Dendritic cell treated with granulocyte-macrophage colony-stimulating factor and Interleukin-4, amounts not matched to agents 40 ng/mL and 50 ng/mL, for 4 days (primary cell): ENCODE measurements around the gene CMTM4.

Experiments
- H3K27ac Mint-ChIP-seq: one replicate; pipeline ENCODE4 v1.8.0; 2022; ENCODE audit warnings: mild to moderate bottlenecking, mixed read lengths
- H3K27me3 Mint-ChIP-seq: one replicate; pipeline ENCODE4 v1.8.0; 2022; ENCODE audit warnings: mild to moderate bottlenecking, mixed read lengths
- H3K36me3 Mint-ChIP-seq: one replicate; pipeline ENCODE4 v1.8.0; 2022; ENCODE audit warnings: low read depth, mixed read lengths
- H3K4me1 Mint-ChIP-seq: one replicate; pipeline ENCODE4 v1.8.0; 2022; ENCODE audit warnings: low read depth, mixed read lengths
- H3K4me3 Mint-ChIP-seq: one replicate; pipeline ENCODE4 v1.8.0; 2022; ENCODE audit warnings: mild to moderate bottlenecking, moderate library complexity, mixed read lengths
- H3K9me3 Mint-ChIP-seq: one replicate; pipeline ENCODE4 v1.8.0; 2022; ENCODE audit warnings: mixed read lengths
- intact Hi-C: fragments of 100-400 bp; cut with micrococcal nuclease; formaldehyde crosslinking; loops from one replicate; pipeline ENCODE4 v1.15.0; 2022

CMTM4 gene

GRCh38 chr16:66696669-66697630 lies at the start of gene CMTM4:
CMTM4 (minus strand) TSS chr16:66696743; CDS start chr16:66696525, 218 bp downstream.
- Mint-ChIP-seq H3K9me3 (no peaks in the 10 kb centered on the region), H3K4me1 (peaks cover 35% of the 10 kb centered on the region), H3K36me3 (no peaks in the 10 kb centered on the region), H3K4me3 (peak within 1 kb of the TSS; percentile 82), H3K27ac (peak within 1 kb of the TSS; percentile 72), H3K27me3 (peaks cover 4% of the 10 kb centered on the region)
- intact Hi-C loops, result loop anchor here (5.0 kb wide), 2 partner anchors 35 to 90 kb away; no protein-coding TSS in a partner anchor

DNA sequence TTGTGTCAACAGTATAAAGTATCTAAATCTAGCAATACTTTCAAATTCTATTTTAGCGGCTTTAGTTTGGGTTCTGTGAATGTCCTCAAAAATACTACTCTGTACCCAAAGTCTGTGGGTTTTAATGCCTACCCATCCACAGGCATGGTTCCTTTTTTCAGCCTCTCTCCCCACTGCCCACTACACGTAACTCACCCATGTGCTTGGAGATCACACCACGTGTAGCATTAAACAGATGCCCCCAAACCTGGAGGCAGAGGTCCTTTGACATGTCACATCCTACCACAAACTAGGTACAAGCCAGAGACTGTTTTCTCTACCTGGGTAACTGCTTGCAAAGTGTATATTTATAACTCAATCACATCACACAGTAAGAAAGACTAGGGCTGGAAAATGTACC lies 49.5 kb upstream of the CMTM4 start:
- no peak overlapping the region for H3K4me3 Mint-ChIP-seq
- intact Hi-C loops, result no loop called here

GRCh38 chr16:66741950-66742808 lies 45.6 kb upstream of the CMTM4 start:
- Mint-ChIP-seq H3K9me3 (no peaks in the 10 kb centered on the region), H3K4me1 (peaks cover 45% of the 10 kb centered on the region), H3K27ac (peak overlapping the region; percentile 80), H3K36me3 (peaks cover 87% of the 10 kb centered on the region), H3K27me3 (no peaks in the 10 kb centered on the region), H3K4me3 (no peak overlapping the region)
- intact Hi-C loops, result no loop called here

More for the DNA sequence above, 49.5 kb upstream of the CMTM4 start:
- peaks cover 87% of the 10 kb centered on the region for H3K36me3 Mint-ChIP-seq
- H3K4me1 Mint-ChIP-seq, result peaks cover 56% of the 10 kb centered on the region
- no peaks in the 10 kb centered on the region for H3K27me3 Mint-ChIP-seq
- no peaks in the 10 kb centered on the region for H3K9me3 Mint-ChIP-seq
- H3K27ac Mint-ChIP-seq, result peak overlapping the region; percentile 85

- H3K27ac Mint-ChIP-seq, result peak overlapping the region; percentile 80
- intact Hi-C loops, result no loop called here
Measured at GRCh38 chr16:66741169-66741900, 44.8 kb upstream of the CMTM4 start.

DNA sequence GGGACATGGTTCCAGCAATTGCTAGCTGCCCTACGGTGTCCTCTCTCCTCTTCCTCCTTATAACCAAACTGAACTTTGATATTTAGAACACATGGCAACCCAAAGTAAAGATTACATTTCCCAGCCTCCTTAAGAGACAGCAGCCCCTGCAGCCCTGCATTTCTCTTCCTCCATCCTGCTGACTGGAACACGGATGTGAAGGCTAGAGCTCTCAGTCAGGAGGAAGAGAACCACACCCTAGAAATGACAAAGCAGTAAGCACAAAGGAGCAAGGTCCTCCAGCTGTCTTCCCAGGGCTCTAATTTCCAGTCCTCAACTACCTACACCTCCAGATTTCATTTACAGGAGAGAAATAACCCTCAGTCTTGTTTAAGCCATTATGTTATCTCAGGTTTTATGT lies 44.0 kb upstream of the CMTM4 start:
- H3K4me1 Mint-ChIP-seq, result peaks cover 33% of the 10 kb centered on the region
- H3K36me3 Mint-ChIP-seq, result peaks cover 94% of the 10 kb centered on the region
- H3K9me3 Mint-ChIP-seq, result no peaks in the 10 kb centered on the region
- intact Hi-C loops, result no loop called here
- H3K4me3 Mint-ChIP-seq, result peak overlapping the region; percentile 49
- peak overlapping the region; percentile 80 for H3K27ac Mint-ChIP-seq
- H3K27me3 Mint-ChIP-seq, result no peaks in the 10 kb centered on the region

More at GRCh38 chr16:66741169-66741900, 44.8 kb upstream of the CMTM4 start:
- peaks cover 93% of the 10 kb centered on the region for H3K36me3 Mint-ChIP-seq
- H3K4me3 Mint-ChIP-seq, result peak overlapping the region; percentile 39
- H3K9me3 Mint-ChIP-seq, result no peaks in the 10 kb centered on the region
- no peaks in the 10 kb centered on the region for H3K27me3 Mint-ChIP-seq
- H3K4me1 Mint-ChIP-seq, result peaks cover 39% of the 10 kb centered on the region

- Mint-ChIP-seq H3K36me3 (peaks cover 97% of the 10 kb centered on the region), H3K9me3 (no peaks in the 10 kb centered on the region), H3K27me3 (no peaks in the 10 kb centered on the region), H3K4me1 (peaks cover 33% of the 10 kb centered on the region), H3K27ac (peak overlapping the region; percentile 80), H3K4me3 (peak overlapping the region; percentile 49)
- intact Hi-C loops, result no loop called here
Measured at GRCh38 chr16:66740010-66740409, 43.5 kb upstream of the CMTM4 start.

- Mint-ChIP-seq H3K27me3 (no peaks in the 10 kb centered on the region), H3K4me1 (peaks cover 16% of the 10 kb centered on the region), H3K36me3 (peaks cover 100% of the 10 kb centered on the region), H3K27ac (no peak overlapping the region), H3K4me3 (no peak overlapping the region), H3K9me3 (no peaks in the 10 kb centered on the region)
- intact Hi-C loops, result no loop called here
Measured at GRCh38 chr16:66735891-66736290, 39.3 kb upstream of the CMTM4 start.

DNA sequence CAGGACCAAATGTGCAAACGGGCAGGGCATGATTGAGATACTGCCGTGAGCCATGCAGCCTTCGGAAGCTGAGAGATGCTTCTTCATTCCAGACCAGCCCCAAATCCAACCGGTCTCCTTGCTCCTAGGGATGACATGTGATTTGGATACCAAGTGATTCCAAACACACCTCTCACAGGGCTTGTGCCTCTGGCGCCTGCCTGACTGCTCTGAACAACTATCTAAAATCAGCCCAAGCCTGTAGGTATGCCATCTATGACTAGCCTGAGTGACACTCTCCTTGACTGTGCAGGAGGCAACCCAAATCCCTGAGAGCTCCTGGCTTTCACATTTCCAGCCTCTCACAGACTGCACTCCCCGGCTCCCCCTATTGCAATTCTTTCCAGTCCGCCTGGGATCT lies 34.6 kb upstream of the CMTM4 start:
- Mint-ChIP-seq H3K27ac (no peak overlapping the region), H3K4me3 (no peak overlapping the region), H3K27me3 (no peaks in the 10 kb centered on the region), H3K9me3 (no peaks in the 10 kb centered on the region), H3K4me1 (peaks cover 12% of the 10 kb centered on the region), H3K36me3 (peaks cover 98% of the 10 kb centered on the region)
- intact Hi-C loops, result no loop called here

DNA sequence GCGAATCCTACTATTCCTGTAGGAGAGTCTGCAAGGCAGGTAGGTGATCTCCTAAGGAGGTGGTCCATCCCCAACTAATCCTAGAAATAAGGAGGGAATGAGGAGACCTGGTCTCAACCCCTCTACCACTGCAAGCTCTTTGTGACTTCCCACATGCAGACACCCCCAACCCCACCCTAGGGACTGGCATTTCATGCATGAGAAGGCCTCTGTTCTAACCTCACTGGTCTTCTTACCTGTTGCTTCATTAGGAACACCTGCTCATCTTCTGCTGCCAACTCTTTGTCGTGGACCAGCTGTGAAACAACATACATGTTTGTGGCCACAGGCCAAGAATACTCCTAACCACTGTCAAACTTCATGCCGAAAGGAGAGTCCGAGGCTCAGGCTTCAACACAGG lies 32.3 kb upstream of the CMTM4 start:
- intact Hi-C loops, result loop anchor here (1.0 to 5.0 kb wide), 2 partner anchors 22 to 138 kb away; partner anchors contain the start of gene DYNC1LI2
- H3K9me3 Mint-ChIP-seq, result no peaks in the 10 kb centered on the region
- peak overlapping the region; percentile 9 for H3K27ac Mint-ChIP-seq
- H3K4me1 Mint-ChIP-seq, result peaks cover 12% of the 10 kb centered on the region
- peaks cover 98% of the 10 kb centered on the region for H3K36me3 Mint-ChIP-seq
- H3K27me3 Mint-ChIP-seq, result no peaks in the 10 kb centered on the region
- H3K4me3 Mint-ChIP-seq, result no peak overlapping the region

GRCh38 chr16:66728117-66728787 lies 31.7 kb upstream of the CMTM4 start:
- peaks cover 12% of the 10 kb centered on the region for H3K4me1 Mint-ChIP-seq
- peaks cover 98% of the 10 kb centered on the region for H3K36me3 Mint-ChIP-seq
- no peaks in the 10 kb centered on the region for H3K27me3 Mint-ChIP-seq
- intact Hi-C loops, result loop anchor here (1.0 to 5.0 kb wide), 2 partner anchors 23 to 139 kb away; partner anchors contain the start of gene DYNC1LI2
- H3K4me3 Mint-ChIP-seq, result no peak overlapping the region
- no peaks in the 10 kb centered on the region for H3K9me3 Mint-ChIP-seq
- peak overlapping the region; percentile 9 for H3K27ac Mint-ChIP-seq

DNA sequence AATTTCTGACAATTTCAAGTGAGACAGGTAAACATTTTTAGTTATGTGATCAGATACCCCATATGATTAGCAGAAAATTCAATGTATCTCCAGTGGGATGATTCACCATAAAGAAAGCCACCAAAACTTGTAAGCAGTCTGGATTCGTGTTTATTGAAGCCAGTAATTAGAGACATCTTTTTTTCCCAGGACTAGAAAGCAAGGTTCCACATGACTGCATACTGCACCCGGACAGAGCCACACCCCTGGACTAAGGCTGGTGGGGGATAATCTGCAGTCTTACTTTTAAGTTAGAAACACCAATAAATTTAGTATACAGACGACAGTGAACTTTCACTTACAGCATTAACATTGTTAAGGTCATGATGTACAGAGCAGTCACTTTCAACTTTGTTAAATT lies 24.2 kb upstream of the CMTM4 start:
- H3K4me1 Mint-ChIP-seq, result no peaks in the 10 kb centered on the region
- peaks cover 75% of the 10 kb centered on the region for H3K36me3 Mint-ChIP-seq
- H3K27ac Mint-ChIP-seq, result no peak overlapping the region
- H3K9me3 Mint-ChIP-seq, result no peaks in the 10 kb centered on the region
- no peaks in the 10 kb centered on the region for H3K27me3 Mint-ChIP-seq
- intact Hi-C loops, result no loop called here
- H3K4me3 Mint-ChIP-seq, result no peak overlapping the region

- intact Hi-C loops, result no loop called here
- Mint-ChIP-seq H3K9me3 (no peaks in the 10 kb centered on the region), H3K27me3 (no peaks in the 10 kb centered on the region), H3K27ac (no peak overlapping the region), H3K4me3 (no peak overlapping the region), H3K36me3 (peaks cover 60% of the 10 kb centered on the region), H3K4me1 (no peaks in the 10 kb centered on the region)
Measured at GRCh38 chr16:66719246-66719645, 22.7 kb upstream of the CMTM4 start.

- H3K36me3 Mint-ChIP-seq, result peaks cover 45% of the 10 kb centered on the region
- intact Hi-C loops, result no loop called here
- H3K4me3 Mint-ChIP-seq, result no peak overlapping the region
- H3K27me3 Mint-ChIP-seq, result no peaks in the 10 kb centered on the region
- no peaks in the 10 kb centered on the region for H3K4me1 Mint-ChIP-seq
- no peak overlapping the region for H3K27ac Mint-ChIP-seq
- H3K9me3 Mint-ChIP-seq, result no peaks in the 10 kb centered on the region
Measured at GRCh38 chr16:66717776-66718175, 21.2 kb upstream of the CMTM4 start.
